PC-3 (cell line): ENCODE results near the gene ZNF808. TPM values are rescaled to one million over a fixed set of nuclear protein-coding genes. Genes with fewer than 3 reads are reported as not detected.
"Not testable (repeated sequence)": the region's sequence is repeated elsewhere in the genome, so short reads cannot be mapped to it uniquely, and the experiment has no call there.

Experiments
- ATAC-seq: fragments of 200-7000 bp; cut with Tn5 transposase; 2 replicates; pipeline ENCODE4 v1.9.1; 2020; ENCODE audit warnings: mild to moderate bottlenecking, moderate library complexity
- BruUV-seq: library from RNA; stranded (reverse); fragments of 400-500 nt; replicated peaks from 2 replicates; lab custom pipeline; 2021; lab: Mats Ljungman, UMichigan
- CTCF ChIA-PET: fragments of 300-600 bp; sonication (Branson Sonifier 250); formaldehyde crosslinking; loops from one replicate; lab custom pipeline; 2022; ENCODE audit warnings: antibody characterized with exemption; lab: Charles Lee
- POLR2A ChIA-PET: fragments of 300-600 bp; sonication (Branson Sonifier 250); formaldehyde crosslinking; loops from one replicate; lab custom pipeline; 2022; ENCODE audit warnings: antibody characterized with exemption; ENCODE audit not compliant: unreplicated experiment; lab: Charles Lee
- DNase-seq: peaks from one replicate; pipeline ENCODE4 v3.0.0-alpha.2; 2015
- H2AFZ ChIP-seq: fragments of 300-600 bp; sonication (generic); 2 replicates; pipeline ENCODE4 v1.6.0; 2016; ENCODE audit warnings: antibody characterized with exemption, low read length
- H3F3A ChIP-seq: fragments of 300-600 bp; sonication (generic); one replicate; pipeline ENCODE4 v1.6.0; 2017; ENCODE audit warnings: antibody characterized with exemption, low read length, control low read depth, mild to moderate bottlenecking; ENCODE audit not compliant: unreplicated experiment
- H3K27ac ChIP-seq: fragments of 300-600 bp; sonication (generic); 2 replicates; pipeline ENCODE4 v1.5.1; 2016; ENCODE audit warnings: mild to moderate bottlenecking, low read length
- H3K27me3 ChIP-seq: fragments of 300-600 bp; sonication (generic); 2 replicates; pipeline ENCODE4 v1.6.1; 2016; ENCODE audit warnings: low read length, mixed read lengths
- H3K36me3 ChIP-seq: fragments of 300-600 bp; sonication (generic); 2 replicates; pipeline ENCODE4 v1.6.1; 2016; ENCODE audit warnings: low read depth, mixed run types, low read length, mixed read lengths
- H3K4me1 ChIP-seq: fragments of 300-600 bp; sonication (generic); 2 replicates; pipeline ENCODE4 v1.5.1; 2016; ENCODE audit warnings: low read length; ENCODE audit not compliant: insufficient read depth
- H3K4me2 ChIP-seq: fragments of 300-600 bp; sonication (generic); 2 replicates; pipeline ENCODE4 v1.6.0; 2016; ENCODE audit warnings: low read length
- H3K4me3 ChIP-seq: fragments of 300-600 bp; sonication (generic); 2 replicates; pipeline ENCODE4 v1.5.1; 2016; ENCODE audit warnings: mild to moderate bottlenecking, low read length, mixed read lengths
- H3K79me2 ChIP-seq: fragments of 300-600 bp; sonication (generic); 2 replicates; pipeline ENCODE4 v1.6.1; 2017; ENCODE audit warnings: low read length, mixed read lengths
- H3K9ac ChIP-seq: fragments of 300-600 bp; sonication (generic); 2 replicates; pipeline ENCODE4 v1.6.0; 2016; ENCODE audit warnings: mild to moderate bottlenecking, low read length
- H3K9me2 ChIP-seq: fragments of 300-600 bp; sonication (generic); replicated peaks from 2 replicates; pipeline ENCODE4 v1.6.1; 2016; ENCODE audit warnings: mixed run types, low read length, mixed read lengths
- H3K9me3 ChIP-seq: fragments of 300-600 bp; sonication (generic); 2 replicates; pipeline ENCODE4 v1.6.1; 2016; ENCODE audit warnings: low read length, mixed read lengths
- H4K20me1 ChIP-seq: fragments of 300-600 bp; sonication (generic); 2 replicates; pipeline ENCODE4 v1.6.1; 2016; ENCODE audit warnings: low read length, mixed read lengths
- CTCF ChIP-seq: fragments of 300-600 bp; sonication (generic); conservative IDR thresholded peaks from 2 replicates; pipeline ENCODE4 v1.5.1; 2017; ENCODE audit warnings: antibody characterized with exemption, low read depth, mild to moderate bottlenecking, low read length
- EZH2 ChIP-seq: fragments of 300-600 bp; sonication (generic); IDR thresholded peaks from one replicate; pipeline ENCODE4 v1.6.1; 2017; ENCODE audit warnings: antibody characterized with exemption, mild to moderate bottlenecking, low read length; ENCODE audit not compliant: unreplicated experiment
- EZH2phosphoT487 ChIP-seq: fragments of 300-600 bp; sonication (generic); IDR thresholded peaks from 2 replicates; pipeline ENCODE4 v1.6.1; 2018; ENCODE audit warnings: mild to moderate bottlenecking, antibody characterized with exemption, low read length, borderline replicate concordance
- intact Hi-C: fragments of 100-400 bp; cut with micrococcal nuclease; formaldehyde crosslinking; loops from 2 replicates; pipeline ENCODE4 v1.9.0; 2023
- total RNA-seq: library from RNA; depleted of rRNA; stranded (reverse); fragments of >200 nt; gene quantifications from 2 replicates; pipeline ENCODE4 v1.2.3, GENCODE V29; 2014

The ZNF808 gene
- total RNA-seq, 1 experiment from 2014 or later = 9.4 TPM

GRCh38 chr19:52535771-52536447 lies 8.4 kb downstream of the ZNF808 start:
- H3K9me3 ChIP-seq = peaks cover 16% of the 10 kb centered on the region
- CTCF ChIA-PET = no interaction called here
- intact Hi-C loops = no loop called here

GRCh38 chr19:52536448-52536800 lies 9.0 kb downstream of the ZNF808 start:
- POLR2A ChIA-PET = no interaction called here
- H3K36me3 ChIP-seq = peaks cover 71% of the 10 kb centered on the region
- no peak overlapping the region for H2AFZ ChIP-seq
- H4K20me1 ChIP-seq = no peaks in the 10 kb centered on the region
- H3K9me2 ChIP-seq = no peaks in the 10 kb centered on the region
- CTCF ChIA-PET = no interaction called here
- DNase-seq (no peak), ATAC-seq (no peak)
- H3K4me2 ChIP-seq = no peak overlapping the region
- H3K79me2 ChIP-seq = no peaks in the 10 kb centered on the region
- H3K9ac ChIP-seq = no peak overlapping the region
- no peak overlapping the region for H3K4me3 ChIP-seq
- H3K4me1 ChIP-seq = no peaks in the 10 kb centered on the region
- intact Hi-C loops = no loop called here
- H3F3A ChIP-seq = no peaks in the 10 kb centered on the region
- BruUV-seq = no TSS peak
- TF ChIP-seq EZH2 (no peak), CTCF (no peak), EZH2phosphoT487 (no peak)
- H3K27ac ChIP-seq = no peak overlapping the region
- H3K27me3 ChIP-seq = no peaks in the 10 kb centered on the region
- H3K9me3 ChIP-seq = peaks cover 16% of the 10 kb centered on the region; the same call in 1 of the 2 replicates

More at GRCh38 chr19:52535771-52536447, 8.4 kb downstream of the ZNF808 start:
- Histone ChIP-seq H3K4me1 (no peaks in the 10 kb centered on the region), H3F3A (no peaks in the 10 kb centered on the region), H3K36me3 (peaks cover 68% of the 10 kb centered on the region), H3K4me3 (no peak overlapping the region), H4K20me1 (no peaks in the 10 kb centered on the region), H3K79me2 (peaks cover 2% of the 10 kb centered on the region; the same call in 1 of the 2 replicates), H2AFZ (no peak overlapping the region), H3K27ac (no peak overlapping the region), H3K4me2 (no peak overlapping the region), H3K27me3 (no peaks in the 10 kb centered on the region), H3K9ac (no peak overlapping the region), H3K9me2 (no peaks in the 10 kb centered on the region)
- ATAC-seq (no peak), DNase-seq (no peak)
- no TSS peak for BruUV-seq
- POLR2A ChIA-PET = no interaction called here
- no peak for TF ChIP-seq EZH2phosphoT487
- TF ChIP-seq EZH2 = no peak
- TF ChIP-seq CTCF = no peak

GRCh38 chr19:52538815-52539214 lies 11.3 kb downstream of the ZNF808 start:
- H3K4me1 ChIP-seq, H3K4me2 ChIP-seq, H3K79me2 ChIP-seq, H3K9me2 ChIP-seq, H3F3A ChIP-seq, H3K27ac ChIP-seq, intact Hi-C loops, POLR2A ChIA-PET, ATAC-seq, H3K9ac ChIP-seq, H3K4me3 ChIP-seq, H2AFZ ChIP-seq, BruUV-seq, DNase-seq, H4K20me1 ChIP-seq, H3K27me3 ChIP-seq, CTCF ChIA-PET: not testable (repeated sequence)
- H3K9me3 ChIP-seq = peaks cover 17% of the 10 kb centered on the region; the same call in 1 of the 2 replicates
- H3K36me3 ChIP-seq = peaks cover 69% of the 10 kb centered on the region

DNA sequence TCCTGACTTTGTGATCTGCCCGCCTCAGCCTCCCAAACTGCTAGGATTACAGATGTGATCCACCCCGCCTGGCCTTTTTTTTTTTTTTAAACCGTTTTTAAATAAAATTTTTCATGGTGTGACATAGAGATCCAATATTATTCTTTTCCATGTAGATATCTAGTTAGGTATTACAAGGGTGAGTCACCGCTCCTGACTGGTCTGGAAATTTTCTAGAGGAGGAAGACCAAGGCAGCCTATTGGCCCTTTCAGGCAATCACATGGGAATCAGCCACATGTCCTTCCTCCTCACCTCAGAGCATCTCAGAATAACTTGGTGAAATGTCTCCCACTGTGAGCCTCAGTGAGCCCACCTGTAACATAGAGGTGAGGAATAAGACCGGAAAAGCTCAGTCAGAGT lies 13.7 kb downstream of the ZNF808 start:
- H3K79me2 ChIP-seq, BruUV-seq, H3K9me2 ChIP-seq, H3K9ac ChIP-seq, ATAC-seq, H2AFZ ChIP-seq, H3K27me3 ChIP-seq, POLR2A ChIA-PET, H3K4me3 ChIP-seq, H4K20me1 ChIP-seq, CTCF ChIA-PET, DNase-seq, H3K27ac ChIP-seq, H3F3A ChIP-seq, intact Hi-C loops, H3K4me2 ChIP-seq, H3K4me1 ChIP-seq: not testable (repeated sequence)
- peaks cover 71% of the 10 kb centered on the region for H3K36me3 ChIP-seq
- peaks cover 17% of the 10 kb centered on the region; the same call in 1 of the 2 replicates for H3K9me3 ChIP-seq
